ENCODE data around the gene PMPCB.

Gene PMPCB

GRCh38 chr7:103349805-103350204, 52.6 kb downstream of the PMPCB start:
- no peak for TF ChIP-seq CTCF (conservative IDR thresholded peaks at IDR 0.05; ENCODE audit: control insufficient read depth, insufficient read depth, low read depth, low read length)
- no peak for DNase-seq (ENCODE audit: low read depth)
- no peak overlapping the region for H3K4me3 ChIP-seq (ENCODE audit: control insufficient read depth, low read depth, low read length)
